Astrocyte of the spinal cord (primary cell): Measurements from ENCODE around the gene NOSTRIN.
"Not testable (repeated sequence)": the region's sequence is repeated elsewhere in the genome, so short reads cannot be mapped to it uniquely, and the experiment has no call there.

ENCODE experiments used
- DNase-seq: peaks from one replicate; pipeline ENCODE4 v3.0.0; 2011; ENCODE audit warnings: low read depth, low spot score
- H3K4me3 ChIP-seq: 2 replicates; pipeline ENCODE4 v1.5.1; 2011; ENCODE audit warnings: low read depth, mild to moderate bottlenecking, low read length, moderate library complexity
- in situ Hi-C: cut with HindIII; loops from 2 replicates; pipeline ENCODE4 v1.10.0; 2017; ENCODE audit warnings: low sequenced_read_pairs
- TF ChIP-seq, protein P1 (sequence below): IDR thresholded peaks from 2 replicates; pipeline ENCODE4 v1.5.1; 2012; ENCODE audit warnings: low read depth, mild to moderate bottlenecking, low read length, inconsistent platforms

NOSTRIN gene

DNA sequence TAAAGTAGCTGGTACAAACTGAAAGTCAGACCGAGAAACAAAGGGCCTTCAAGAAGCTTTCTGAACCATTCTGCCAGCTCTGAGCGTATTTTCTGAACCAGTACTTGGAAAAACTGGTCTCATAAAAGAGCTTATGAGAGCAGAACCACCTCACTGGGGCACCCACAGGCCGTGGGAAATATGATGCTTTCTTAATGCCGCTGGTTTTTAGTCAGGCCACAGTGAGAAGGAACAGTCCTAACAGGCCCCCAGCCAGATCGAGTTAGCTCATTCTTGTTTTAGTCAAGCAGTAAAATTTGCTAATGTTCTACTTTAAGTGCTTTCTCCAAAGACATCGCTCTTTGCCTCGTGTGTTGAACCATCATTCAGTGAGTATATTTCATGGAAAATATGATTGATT lies 12.7 kb upstream of the NOSTRIN start:
- H3K4me3 ChIP-seq = no peak overlapping the region
- in situ Hi-C loops = no loop called here
- TF ChIP-seq, protein P1, sequence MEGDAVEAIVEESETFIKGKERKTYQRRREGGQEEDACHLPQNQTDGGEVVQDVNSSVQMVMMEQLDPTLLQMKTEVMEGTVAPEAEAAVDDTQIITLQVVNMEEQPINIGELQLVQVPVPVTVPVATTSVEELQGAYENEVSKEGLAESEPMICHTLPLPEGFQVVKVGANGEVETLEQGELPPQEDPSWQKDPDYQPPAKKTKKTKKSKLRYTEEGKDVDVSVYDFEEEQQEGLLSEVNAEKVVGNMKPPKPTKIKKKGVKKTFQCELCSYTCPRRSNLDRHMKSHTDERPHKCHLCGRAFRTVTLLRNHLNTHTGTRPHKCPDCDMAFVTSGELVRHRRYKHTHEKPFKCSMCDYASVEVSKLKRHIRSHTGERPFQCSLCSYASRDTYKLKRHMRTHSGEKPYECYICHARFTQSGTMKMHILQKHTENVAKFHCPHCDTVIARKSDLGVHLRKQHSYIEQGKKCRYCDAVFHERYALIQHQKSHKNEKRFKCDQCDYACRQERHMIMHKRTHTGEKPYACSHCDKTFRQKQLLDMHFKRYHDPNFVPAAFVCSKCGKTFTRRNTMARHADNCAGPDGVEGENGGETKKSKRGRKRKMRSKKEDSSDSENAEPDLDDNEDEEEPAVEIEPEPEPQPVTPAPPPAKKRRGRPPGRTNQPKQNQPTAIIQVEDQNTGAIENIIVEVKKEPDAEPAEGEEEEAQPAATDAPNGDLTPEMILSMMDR = no peak
- no peak for DNase-seq

DNA sequence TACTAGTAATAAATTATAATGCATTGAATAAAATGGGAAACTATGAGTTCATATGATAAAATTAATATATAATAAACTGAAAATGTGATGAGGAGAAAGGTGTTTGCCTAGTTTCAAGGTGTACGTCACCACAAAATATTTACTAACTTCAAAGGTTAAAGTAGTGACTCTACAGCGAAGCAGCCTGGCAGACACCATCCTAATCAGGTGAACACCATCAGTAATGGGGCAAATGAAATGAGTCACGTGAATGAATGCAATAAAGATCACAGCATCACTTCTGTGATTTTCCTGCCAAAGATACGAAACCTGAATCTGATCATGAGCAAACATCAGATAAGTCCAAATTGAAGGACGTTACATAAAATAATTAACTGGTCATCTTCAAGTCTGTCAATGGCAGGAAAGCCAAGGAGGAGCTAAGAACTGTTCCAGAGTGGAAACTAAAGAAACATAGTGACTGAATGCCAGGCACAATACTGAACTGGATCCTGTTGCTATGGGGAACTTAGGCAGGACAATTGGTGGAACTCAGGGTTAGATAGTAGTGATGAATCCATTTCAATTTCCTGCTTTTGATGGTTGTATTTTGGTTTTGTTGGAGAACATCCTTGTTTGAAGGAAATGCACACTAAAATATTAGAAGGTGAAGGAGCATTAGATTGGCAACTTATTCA lies 12.1 kb upstream of the NOSTRIN start:
- H3K4me3 ChIP-seq = no peak overlapping the region
- TF ChIP-seq, protein P1 = no peak
- in situ Hi-C loops = no loop called here
- no peak for DNase-seq

DNA sequence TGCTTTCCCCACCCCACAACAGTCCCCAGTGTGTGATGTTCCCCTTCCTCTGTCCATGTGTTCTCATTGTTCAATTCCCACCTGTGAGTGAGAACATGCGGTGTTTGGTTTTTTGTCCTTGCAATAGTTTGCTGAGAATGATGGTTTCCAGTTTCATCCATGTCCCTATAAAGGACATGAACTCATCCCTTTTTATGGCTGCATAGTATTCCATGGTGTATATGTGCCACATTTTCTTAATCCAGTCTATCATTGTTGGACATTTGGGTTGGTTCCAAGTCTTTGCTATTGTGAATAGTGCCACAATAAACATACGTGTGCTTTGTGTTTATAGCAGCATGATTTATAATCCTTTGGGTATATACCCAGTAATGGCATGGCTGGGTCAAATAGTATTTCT lies 11.3 kb upstream of the NOSTRIN start:
- H3K4me3 ChIP-seq, DNase-seq, in situ Hi-C loops: not testable (repeated sequence)

DNA sequence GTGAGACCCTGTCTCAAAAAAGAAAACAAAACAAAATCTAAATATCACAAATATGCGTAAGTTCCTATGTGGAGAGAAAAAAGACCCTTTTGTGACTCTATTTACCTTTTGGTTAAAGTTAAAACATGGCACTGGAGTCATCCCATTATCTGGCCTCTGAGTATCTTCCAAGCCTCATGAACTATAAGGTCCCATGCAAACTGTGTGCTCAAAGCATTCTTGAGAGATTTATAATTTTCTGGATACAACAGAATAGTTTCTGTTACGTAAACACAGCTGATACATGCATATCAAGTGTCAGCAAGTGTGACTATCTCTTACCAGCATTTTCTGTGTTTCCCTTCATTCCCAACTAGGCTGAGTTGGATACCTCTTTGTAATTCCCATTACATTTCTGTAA lies 8.8 kb upstream of the NOSTRIN start:
- TF ChIP-seq, protein P1 = no peak
- in situ Hi-C loops = no loop called here
- DNase-seq = no peak
- no peak overlapping the region for H3K4me3 ChIP-seq

DNA sequence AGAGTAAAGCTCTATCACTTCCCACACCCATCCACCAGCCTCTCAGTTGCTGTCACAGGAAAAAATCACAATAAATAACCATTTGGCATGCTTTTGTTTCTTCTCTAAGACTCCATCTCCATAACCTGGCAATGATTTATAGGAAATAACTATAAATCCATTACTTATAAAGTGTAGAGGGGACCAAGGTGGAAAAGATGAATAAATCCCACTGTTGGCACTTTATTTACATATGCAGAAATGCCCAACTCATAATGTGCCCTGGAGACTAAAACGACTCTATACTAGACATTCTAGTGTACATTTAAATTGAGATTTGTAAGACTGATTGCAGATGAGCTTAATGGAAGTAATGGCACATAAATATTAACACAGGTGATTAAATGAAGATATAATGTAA lies 7.5 kb upstream of the NOSTRIN start:
- H3K4me3 ChIP-seq = no peak overlapping the region
- in situ Hi-C loops = no loop called here
- TF ChIP-seq, protein P1 = no peak
- DNase-seq = no peak

DNA sequence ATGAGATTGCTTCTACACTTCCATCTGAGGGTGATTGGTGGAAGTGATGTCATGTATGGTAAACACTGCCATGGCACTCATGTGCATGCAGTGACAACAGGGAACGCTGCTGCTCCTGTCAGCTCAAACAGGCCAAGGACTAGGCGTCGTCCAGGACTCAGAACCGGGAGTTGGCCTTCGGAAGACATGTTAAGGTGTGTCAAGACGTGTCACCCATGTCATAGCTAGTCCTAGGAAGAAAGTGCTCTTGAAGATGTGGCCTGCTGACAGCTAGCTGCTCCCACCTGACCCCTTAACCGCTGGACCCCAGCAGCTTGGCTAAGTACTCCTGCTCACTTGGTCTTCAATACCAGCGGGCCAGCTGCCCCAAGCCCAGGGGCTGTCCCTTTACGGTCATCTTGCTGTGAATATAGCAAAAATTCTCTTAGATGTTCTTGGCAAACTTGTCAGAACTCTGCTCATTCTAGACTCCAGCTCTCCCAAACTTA lies 6.3 kb upstream of the NOSTRIN start:
- in situ Hi-C loops = no loop called here
- TF ChIP-seq, protein P1 = no peak
- DNase-seq = no peak
- no peak overlapping the region for H3K4me3 ChIP-seq

DNA sequence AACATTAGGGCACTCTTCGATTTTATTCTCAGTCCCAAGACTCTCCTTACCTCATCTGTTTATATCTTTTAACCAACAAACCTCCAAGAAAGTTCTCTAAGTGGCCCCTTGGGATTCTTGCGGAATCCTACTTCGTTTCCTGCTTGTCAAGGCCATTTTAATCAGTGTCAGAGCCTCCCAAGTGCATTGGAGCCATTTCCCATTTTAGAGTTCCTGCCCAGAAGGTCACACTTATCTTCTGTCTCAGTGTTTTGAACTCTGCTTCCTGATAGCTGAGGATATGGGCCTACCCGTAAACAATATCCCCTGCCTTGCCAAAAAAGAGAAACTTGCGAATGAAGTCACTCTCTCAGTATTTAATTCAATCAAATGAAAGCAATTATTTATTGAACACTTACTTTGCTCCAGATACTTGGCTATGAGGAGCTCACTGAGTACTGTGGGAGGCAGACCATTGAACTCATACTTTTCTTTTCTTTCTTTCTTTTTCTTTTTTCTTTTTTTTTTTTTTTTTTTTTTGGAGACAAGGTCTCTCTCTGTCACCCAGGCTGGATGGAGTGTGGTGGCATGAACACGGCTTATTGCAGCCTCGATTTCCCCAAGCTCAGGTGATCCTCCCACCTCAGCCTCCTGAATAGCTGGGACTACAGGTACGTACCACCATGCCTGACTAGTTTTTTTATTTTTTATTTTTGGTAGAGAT lies 5.7 kb upstream of the NOSTRIN start:
- DNase-seq = no peak
- no peak overlapping the region for H3K4me3 ChIP-seq
- in situ Hi-C loops = no loop called here
- TF ChIP-seq, protein P1 = no peak
